CD8-positive, alpha-beta memory T cell (primary cell): ENCODE results near the gene CD96. TPM values are rescaled to one million over a fixed set of nuclear protein-coding genes. Genes with fewer than 3 reads are reported as not detected.

Experiments used
- CTCF ChIA-PET: fragments of 350-600 bp; sonication (Branson Sonifier 250); formaldehyde crosslinking; loops from one replicate; lab custom pipeline; 2021; ENCODE audit warnings: antibody characterized with exemption; lab: Charles Lee
- POLR2A ChIA-PET: fragments of 350-600 bp; sonication (Branson Sonifier 250); formaldehyde crosslinking; loops from one replicate; lab custom pipeline; 2021; ENCODE audit warnings: antibody characterized with exemption; lab: Charles Lee
- DNase-seq, 5 donors: peaks; one replicate each; pipeline versions ENCODE4 v3.0.0 to v3.0.0-alpha.2; 2020 to 2022; ENCODE audit warnings: mixed read lengths in 1 of 5
- H3K27ac ChIP-seq: one replicate; pipeline ENCODE4 v1.7.0; 2013; ENCODE audit warnings: low read depth, mild to moderate bottlenecking, low read length, moderate library complexity
- H3K27me3 ChIP-seq: 2 replicates; pipeline ENCODE4 v1.7.0; 2013; ENCODE audit warnings: low read length, mild to moderate bottlenecking; ENCODE audit not compliant: insufficient read depth, poor library complexity, severe bottlenecking
- H3K36me3 ChIP-seq: 2 replicates; pipeline ENCODE4 v1.7.0; 2013; ENCODE audit warnings: mild to moderate bottlenecking, low read length, moderate library complexity; ENCODE audit not compliant: insufficient read depth
- H3K4me1 ChIP-seq: 2 replicates; pipeline ENCODE4 v1.7.0; 2013; ENCODE audit warnings: mild to moderate bottlenecking, low read length, moderate library complexity; ENCODE audit not compliant: insufficient read depth
- H3K4me3 ChIP-seq: 2 replicates; pipeline ENCODE4 v1.7.0; 2013; ENCODE audit warnings: mild to moderate bottlenecking, low read length
- H3K9me3 ChIP-seq: 2 replicates; pipeline ENCODE4 v1.7.0; 2013; ENCODE audit warnings: mild to moderate bottlenecking, low read length
- H3K27ac Mint-ChIP-seq, 8 donors: one replicate each; pipeline ENCODE4 v1.8.0; 2020 to 2021; ENCODE audit warnings: mixed read lengths in 8 of 8, mild to moderate bottlenecking in 6 of 8, inconsistent platforms in 3 of 8, moderate library complexity in 3 of 8
- H3K27me3 Mint-ChIP-seq, 2 donors: one replicate each; pipeline ENCODE4 v1.8.0; 2020 to 2021; ENCODE audit warnings: mixed read lengths in 2 of 2, mild to moderate bottlenecking in 1 of 2, moderate library complexity in 1 of 2
- H3K36me3 Mint-ChIP-seq, 3 donors: one replicate each; pipeline ENCODE4 v1.8.0; 2020 to 2021; ENCODE audit warnings: mixed read lengths in 3 of 3, inconsistent platforms in 1 of 3, mild to moderate bottlenecking in 1 of 3
- H3K4me1 Mint-ChIP-seq, 3 donors: one replicate each; pipeline ENCODE4 v1.8.0; 2020 to 2021; ENCODE audit warnings: mixed read lengths in 3 of 3, inconsistent platforms in 1 of 3, mild to moderate bottlenecking in 1 of 3
- H3K4me3 Mint-ChIP-seq, 7 donors: one replicate each; pipeline ENCODE4 v1.8.0; 2020 to 2021; ENCODE audit warnings: mixed read lengths in 7 of 7, mild to moderate bottlenecking in 6 of 7, moderate library complexity in 4 of 7, inconsistent platforms in 2 of 7
- H3K9me3 Mint-ChIP-seq, 5 donors: one replicate each; pipeline ENCODE4 v1.8.0; 2020 to 2022; ENCODE audit warnings: mixed read lengths in 5 of 5, mild to moderate bottlenecking in 3 of 5, moderate library complexity in 2 of 5, inconsistent platforms in 1 of 5
- polyA plus RNA-seq: library from polyadenylated mRNA; unstranded; fragments of 300-500 nt; fragmentation: Illumina TruSeq; gene quantifications from one replicate; pipeline ENCODE4 v1.2.3, GENCODE V29; 2021
- total RNA-seq, 2 experiments: library from RNA; stranded (reverse); gene quantifications; one replicate each; pipeline ENCODE4 v1.2.3, GENCODE V29; 2021

CD96 gene
- total and polyA plus RNA-seq, 3 experiments from 2014 or later, result 69.1 to 262 (median 80.9) TPM

DNA sequence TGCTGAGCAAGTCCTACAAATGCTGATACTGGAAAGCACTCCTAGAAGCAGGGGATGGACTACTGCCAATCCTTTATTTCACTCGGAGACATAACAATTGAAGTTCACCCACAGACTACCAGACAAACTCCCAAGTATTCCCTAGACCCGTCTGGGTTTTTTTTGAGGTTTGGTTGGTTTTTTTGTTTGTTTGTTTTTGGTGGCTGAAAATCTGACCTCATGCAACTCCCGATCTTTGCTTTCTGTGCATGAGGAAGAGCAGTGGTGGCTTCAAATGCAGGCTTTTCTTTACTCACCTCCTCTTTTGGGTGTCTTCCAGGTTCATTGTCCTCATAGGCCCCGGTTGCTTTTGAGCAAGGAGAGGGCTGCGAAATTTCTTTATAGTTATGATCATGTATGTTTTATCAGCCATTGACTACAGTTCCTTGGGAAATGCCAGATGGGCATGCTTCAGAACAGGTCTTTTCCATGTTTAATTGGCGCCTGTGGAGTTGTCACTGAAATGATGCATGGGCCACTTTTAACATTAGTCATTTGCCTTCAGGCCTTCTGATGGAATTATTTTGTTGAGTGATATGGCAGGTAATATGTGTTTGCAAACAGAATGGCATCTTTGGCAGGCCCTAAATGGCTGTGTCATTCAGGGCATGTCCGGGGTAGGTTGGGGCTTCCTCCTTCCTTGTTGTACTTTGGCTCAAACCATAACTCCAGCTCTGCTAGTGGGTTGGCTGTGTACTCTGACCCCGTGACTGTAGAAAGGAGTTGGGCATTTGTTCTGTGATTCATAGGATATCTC is 134.4 kb downstream of the CD96 start:
- Histone ChIP-seq H3K4me1 (peaks cover 54% of the 10 kb centered on the region), H3K27me3 (no peaks in the 10 kb centered on the region), H3K9me3 (no peaks in the 10 kb centered on the region), H3K4me3 (peak overlapping the region; percentile 67), H3K36me3 (no peaks in the 10 kb centered on the region), H3K27ac (no peak overlapping the region)
- peak in 1 of 5 donors; percentile 10 for DNase-seq
- CTCF ChIA-PET, result interaction anchor here (0.7 to 1.3 kb wide), 5 partner anchors 12 to 60 kb away, joined by 3 to 5 read pairs (median 3); no protein-coding TSS in a partner anchor
- POLR2A ChIA-PET, result interaction anchor here (0.5 to 1.0 kb wide), 2 partner anchors 9 to 40 kb away, joined by 3 read pairs; no protein-coding TSS in a partner anchor
- Mint-ChIP-seq H3K27ac (peak overlapping the region; percentile 92 to 99 (median 98)), H3K27me3 (no peaks in the 10 kb centered on the region), H3K4me1 (peaks cover 72 to 95% (median 94%) of the 10 kb centered on the region in 3 donors), H3K36me3 (peaks cover 0 to 26% (median 10%) of the 10 kb centered on the region in 3 donors), H3K4me3 (peak overlapping the region; percentile 92 to 98 (median 96)), H3K9me3 (peaks cover 0 to under 1% (median 0%) of the 10 kb centered on the region in 5 donors)

DNA sequence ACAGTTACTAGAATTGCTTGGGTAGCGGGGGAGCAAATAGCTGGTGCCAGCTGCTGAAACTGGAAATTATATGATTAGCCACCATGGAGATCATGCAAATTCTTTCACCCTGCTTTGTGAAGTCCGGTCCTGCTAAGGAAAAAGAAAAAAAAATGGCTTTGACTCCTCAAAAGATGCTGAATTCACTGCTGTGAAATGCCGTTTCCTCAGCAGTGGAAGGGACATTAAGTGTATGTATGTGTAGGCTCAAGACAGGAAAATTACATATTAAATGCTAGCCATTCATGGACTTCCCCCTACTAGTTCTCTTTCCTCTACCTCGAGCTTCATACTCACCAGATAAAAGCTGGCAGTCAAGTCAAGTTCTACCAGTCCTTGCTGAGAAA is 135.0 kb downstream of the CD96 start:
- peak overlapping the region; percentile 92 to 98 (median 96) for H3K4me3 Mint-ChIP-seq
- ChIA-PET CTCF (interaction anchor here (0.7 to 1.5 kb wide), 6 partner anchors 11 to 61 kb away, joined by 3 to 5 read pairs (median 3); no protein-coding TSS in a partner anchor), POLR2A (interaction anchor here (0.5 to 1.0 kb wide), 2 partner anchors 9 to 41 kb away, joined by 3 read pairs; no protein-coding TSS in a partner anchor)
- Histone ChIP-seq H3K4me3 (peak overlapping the region; percentile 67), H3K27me3 (no peaks in the 10 kb centered on the region), H3K36me3 (no peaks in the 10 kb centered on the region), H3K27ac (no peak overlapping the region), H3K4me1 (peaks cover 50% of the 10 kb centered on the region), H3K9me3 (no peaks in the 10 kb centered on the region)
- no peak for DNase-seq
- H3K27ac Mint-ChIP-seq, result peak overlapping the region; percentile 3 to 99 (median 86)
- H3K9me3 Mint-ChIP-seq, result no peaks in the 10 kb centered on the region
- no peaks in the 10 kb centered on the region for H3K27me3 Mint-ChIP-seq
- peaks cover 75 to 97% (median 97%) of the 10 kb centered on the region in 3 donors for H3K4me1 Mint-ChIP-seq
- H3K36me3 Mint-ChIP-seq, result peaks cover 0 to 29% (median 11%) of the 10 kb centered on the region in 3 donors

DNA sequence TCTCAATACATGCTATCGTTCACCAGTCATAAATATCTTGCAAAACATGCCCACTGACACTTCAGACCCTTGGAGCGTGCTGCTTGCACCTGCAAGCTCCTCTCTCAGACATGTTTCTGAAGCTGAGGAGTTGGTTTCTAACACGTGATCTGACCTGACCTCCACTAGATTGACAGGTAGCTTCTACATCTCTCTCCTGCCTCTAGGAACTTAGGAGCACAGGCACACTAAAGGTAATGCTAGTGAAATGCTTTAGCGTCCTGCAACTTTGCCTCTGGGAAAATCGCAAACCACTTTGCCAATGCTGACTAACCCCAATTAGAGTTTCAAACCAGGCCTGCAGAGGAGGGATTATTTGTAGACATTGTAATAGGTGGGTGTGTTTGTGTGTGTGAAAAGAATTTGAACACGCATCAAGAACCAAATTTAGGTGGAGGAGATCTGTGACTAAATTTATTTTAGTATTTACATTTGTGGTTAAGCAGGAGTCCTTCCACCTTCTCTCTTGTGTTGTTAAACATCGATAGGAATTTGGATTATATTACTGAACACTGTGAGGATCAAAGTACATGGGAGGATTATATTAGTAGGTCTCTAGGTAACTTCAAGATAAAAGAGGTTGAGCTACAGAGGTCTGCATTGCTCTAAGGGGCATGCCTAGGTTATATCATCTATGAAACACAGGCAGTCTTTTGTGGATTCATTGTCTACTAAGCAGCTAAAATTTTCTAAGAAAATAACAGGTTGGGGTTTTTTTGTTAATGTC is 139.8 kb downstream of the CD96 start:
- Histone ChIP-seq H3K4me3 (no peak overlapping the region), H3K9me3 (no peaks in the 10 kb centered on the region), H3K36me3 (no peaks in the 10 kb centered on the region), H3K27me3 (no peaks in the 10 kb centered on the region), H3K27ac (no peak overlapping the region), H3K4me1 (peaks cover 13% of the 10 kb centered on the region)
- DNase-seq, result no peak
- Mint-ChIP-seq H3K27me3 (no peaks in the 10 kb centered on the region), H3K27ac (peak overlapping the region in 4 of 8 donors; percentile 12 to 24 (median 23)), H3K9me3 (no peaks in the 10 kb centered on the region), H3K36me3 (peaks cover 0 to 13% (median 9%) of the 10 kb centered on the region in 3 donors), H3K4me3 (peak overlapping the region in 1 of 7 donors; percentile 46), H3K4me1 (peaks cover 63 to 93% (median 87%) of the 10 kb centered on the region in 3 donors)
- ChIA-PET POLR2A (no interaction called here), CTCF (interaction anchor here (0.7 to 1.9 kb wide), 5 partner anchors 9 to 178 kb away, joined by 3 to 10 read pairs (median 3); no protein-coding TSS in a partner anchor)

DNA sequence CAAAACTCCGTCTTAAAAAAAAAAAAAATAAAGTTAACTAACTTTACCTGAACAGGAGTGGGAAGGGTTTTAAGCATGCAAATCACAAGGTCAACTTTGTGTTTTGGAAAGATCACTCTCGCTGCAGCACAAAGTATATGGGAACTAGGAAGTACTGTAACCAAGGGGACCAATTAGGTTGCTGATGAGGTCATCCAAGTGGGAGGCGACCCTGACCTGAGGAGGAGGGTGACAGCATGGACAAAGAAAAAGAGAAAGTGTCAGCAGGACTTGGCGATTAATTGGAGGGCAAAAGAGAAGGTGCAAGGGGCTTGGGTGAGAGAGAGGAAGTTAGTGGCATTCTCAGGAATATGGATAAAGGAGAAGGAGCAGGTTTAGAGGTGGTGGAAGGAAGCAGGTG is 142.6 kb downstream of the CD96 start:
- Mint-ChIP-seq H3K36me3 (peaks cover 0 to 12% (median 8%) of the 10 kb centered on the region in 3 donors), H3K27me3 (no peaks in the 10 kb centered on the region), H3K4me3 (no peak overlapping the region), H3K4me1 (peaks cover 60 to 88% (median 83%) of the 10 kb centered on the region in 3 donors), H3K9me3 (no peaks in the 10 kb centered on the region), H3K27ac (peak overlapping the region in 6 of 8 donors; percentile 31 to 83 (median 60))
- ChIA-PET POLR2A (no interaction called here), CTCF (interaction anchor here (1.6 kb wide), 1 partner anchor 9 kb away, joined by 4 read pairs; no protein-coding TSS in a partner anchor)
- no peak overlapping the region for H3K4me3 ChIP-seq
- no peak for DNase-seq
- no peaks in the 10 kb centered on the region for H3K27me3 ChIP-seq
- H3K36me3 ChIP-seq, result no peaks in the 10 kb centered on the region
- H3K9me3 ChIP-seq, result no peaks in the 10 kb centered on the region
- H3K27ac ChIP-seq, result no peak overlapping the region
- H3K4me1 ChIP-seq, result peaks cover 3% of the 10 kb centered on the region

DNA sequence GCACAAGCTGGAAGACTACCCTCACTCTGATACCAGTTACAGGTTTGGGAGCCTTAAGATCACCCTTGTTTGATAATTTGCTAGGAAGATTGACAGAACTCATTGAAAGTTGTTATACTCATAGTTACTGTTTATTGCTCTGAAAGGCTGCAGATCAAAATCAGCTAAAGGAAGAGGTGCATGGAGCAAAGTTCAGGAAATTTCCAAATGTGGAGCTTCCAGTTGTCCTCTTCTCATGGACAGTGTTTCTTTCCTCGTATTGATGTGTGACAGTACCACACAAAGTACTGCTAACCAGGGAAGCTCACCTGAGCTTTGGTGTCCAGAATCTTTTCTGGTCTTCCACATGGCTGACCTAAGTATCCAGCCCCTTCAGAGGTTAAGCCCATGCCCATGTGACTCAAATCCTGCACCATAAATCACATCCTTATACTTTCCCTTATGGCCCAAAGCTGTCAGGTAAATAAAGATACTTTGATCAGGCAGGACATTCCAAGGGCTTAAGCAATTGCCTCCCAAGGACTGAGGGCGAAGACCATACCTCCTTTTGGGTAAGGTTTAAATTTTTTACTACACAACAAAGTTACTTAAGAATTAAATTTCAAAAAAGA is 146.3 kb downstream of the CD96 start:
- Histone ChIP-seq H3K27me3 (no peaks in the 10 kb centered on the region), H3K4me3 (no peak overlapping the region), H3K36me3 (no peaks in the 10 kb centered on the region), H3K9me3 (no peaks in the 10 kb centered on the region), H3K27ac (no peak overlapping the region), H3K4me1 (peaks cover 15% of the 10 kb centered on the region)
- no peaks in the 10 kb centered on the region for H3K9me3 Mint-ChIP-seq
- peaks cover 0 to 6% (median 0%) of the 10 kb centered on the region in 3 donors for H3K36me3 Mint-ChIP-seq
- no peak overlapping the region for H3K4me3 Mint-ChIP-seq
- POLR2A ChIA-PET, result no interaction called here
- CTCF ChIA-PET, result interaction anchor here (1.2 to 1.9 kb wide), 3 partner anchors 11 to 29 kb away, joined by 3 to 9 read pairs (median 4); no protein-coding TSS in a partner anchor
- H3K4me1 Mint-ChIP-seq, result peaks cover 52 to 80% (median 80%) of the 10 kb centered on the region in 3 donors
- no peaks in the 10 kb centered on the region for H3K27me3 Mint-ChIP-seq
- DNase-seq, result no peak
- peak overlapping the region in 5 of 8 donors; percentile 4 to 66 (median 61) for H3K27ac Mint-ChIP-seq

DNA sequence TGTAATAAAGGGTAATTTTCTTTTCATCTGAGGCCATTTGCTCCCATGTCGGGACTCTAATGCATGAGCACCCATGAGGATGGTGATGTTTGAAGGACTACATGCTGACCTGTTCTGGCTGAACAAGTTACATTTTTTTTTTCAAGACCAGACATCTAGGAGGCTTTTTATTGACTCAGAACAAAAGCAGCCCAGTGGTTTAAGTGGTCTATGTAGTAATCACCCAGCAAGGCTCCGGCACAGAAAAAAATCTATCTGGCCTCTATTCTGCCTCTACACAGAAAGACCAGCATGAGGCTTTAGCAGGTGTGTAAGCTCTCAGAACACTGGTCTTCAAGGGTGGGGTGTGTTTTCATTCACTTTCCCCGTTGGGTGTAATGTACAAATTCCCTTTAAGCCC is 148.2 kb downstream of the CD96 start:
- H3K36me3 ChIP-seq, result no peaks in the 10 kb centered on the region
- H3K4me3 ChIP-seq, result no peak overlapping the region
- H3K4me1 ChIP-seq, result peaks cover 15% of the 10 kb centered on the region
- H3K4me3 Mint-ChIP-seq, result peak overlapping the region in 2 of 7 donors; percentile 0 to 14
- no peak overlapping the region for H3K27ac ChIP-seq
- peaks cover 0 to 7% (median 0%) of the 10 kb centered on the region in 3 donors for H3K36me3 Mint-ChIP-seq
- H3K9me3 Mint-ChIP-seq, result no peaks in the 10 kb centered on the region
- ChIA-PET CTCF (interaction anchor here (1.5 to 5.1 kb wide), 5 partner anchors 8 to 22 kb away, joined by 3 to 66 read pairs (median 7); no protein-coding TSS in a partner anchor), POLR2A (no interaction called here)
- no peaks in the 10 kb centered on the region for H3K9me3 ChIP-seq
- DNase-seq, result no peak
- H3K27ac Mint-ChIP-seq, result peak overlapping the region in 7 of 8 donors; percentile 16 to 75 (median 44)
- no peaks in the 10 kb centered on the region for H3K27me3 Mint-ChIP-seq
- no peaks in the 10 kb centered on the region for H3K27me3 ChIP-seq
- peaks cover 56 to 86% (median 81%) of the 10 kb centered on the region in 3 donors for H3K4me1 Mint-ChIP-seq

DNA sequence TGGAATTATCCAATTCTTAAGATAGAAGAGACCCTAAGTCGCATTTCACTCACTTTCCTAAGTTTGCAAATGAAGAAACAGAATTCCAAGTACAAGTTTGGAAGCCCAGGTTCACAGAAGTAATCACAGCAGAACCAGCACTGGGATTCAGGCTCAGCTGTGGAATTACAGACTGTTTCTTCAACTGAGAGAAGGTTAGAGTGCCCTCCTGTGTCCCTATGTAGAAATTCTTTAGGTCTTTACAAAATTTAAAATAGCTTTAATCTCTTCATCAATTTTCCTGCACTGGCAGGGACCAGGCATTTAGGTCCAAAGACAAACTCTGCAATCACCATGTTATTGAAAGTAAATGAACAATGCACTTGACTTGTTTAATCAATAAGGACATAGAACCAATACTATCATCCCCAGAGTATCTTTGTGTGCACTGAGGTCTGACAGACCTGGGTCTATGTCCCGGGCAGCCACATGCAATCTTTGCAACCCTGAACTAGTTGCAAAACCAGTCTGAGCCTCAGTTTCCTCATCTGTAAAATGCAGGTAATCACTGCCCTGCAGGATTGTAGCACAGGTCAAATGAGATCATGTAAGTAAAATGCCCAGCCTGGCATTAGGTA is 149.4 kb downstream of the CD96 start:
- ChIA-PET CTCF (interaction anchor here (0.6 to 5.1 kb wide), 11 partner anchors 9 to 287 kb away, joined by 3 to 66 read pairs (median 5); no protein-coding TSS in a partner anchor), POLR2A (interaction anchor here (0.6 kb wide), 2 partner anchors 24 to 442 kb away, joined by 3 to 6 read pairs; no protein-coding TSS in a partner anchor)
- peaks cover 60 to 86% (median 82%) of the 10 kb centered on the region in 3 donors for H3K4me1 Mint-ChIP-seq
- peak in 1 of 5 donors; percentile 36 for DNase-seq
- Histone ChIP-seq H3K36me3 (no peaks in the 10 kb centered on the region), H3K27me3 (no peaks in the 10 kb centered on the region), H3K9me3 (no peaks in the 10 kb centered on the region), H3K4me1 (peaks cover 15% of the 10 kb centered on the region), H3K4me3 (no peak overlapping the region), H3K27ac (no peak overlapping the region)
- peaks cover 0 to 7% (median 0%) of the 10 kb centered on the region in 3 donors for H3K36me3 Mint-ChIP-seq
- H3K27me3 Mint-ChIP-seq, result no peaks in the 10 kb centered on the region
- no peak overlapping the region for H3K4me3 Mint-ChIP-seq
- no peaks in the 10 kb centered on the region for H3K9me3 Mint-ChIP-seq
- peak overlapping the region in 3 of 8 donors; percentile 14 to 35 (median 31) for H3K27ac Mint-ChIP-seq
